Neuronal stem cell (in vitro differentiated cells): ENCODE results near the gene SUN3.

Source experiments
- DNase-seq: peaks from one replicate; pipeline ENCODE4 v3.0.0-alpha.2; 2013; ENCODE audit warnings: low spot score
- H2AFZ ChIP-seq: one replicate; pipeline ENCODE4 v1.6.1; 2013; ENCODE audit warnings: mild to moderate bottlenecking, low read length, inconsistent platforms
- H2AK5ac ChIP-seq: 2 replicates; pipeline ENCODE4 v1.6.1; 2013; ENCODE audit warnings: low read depth, mild to moderate bottlenecking, inconsistent platforms, low read length, moderate library complexity, mixed read lengths
- H2BK120ac ChIP-seq: 2 replicates; pipeline ENCODE4 v1.6.1; 2013; ENCODE audit warnings: low read depth, mild to moderate bottlenecking, inconsistent platforms, low read length, moderate library complexity, mixed read lengths
- H2BK12ac ChIP-seq: one replicate; pipeline ENCODE4 v1.6.1; 2013; ENCODE audit warnings: low read length, inconsistent platforms
- H2BK15ac ChIP-seq: 2 replicates; pipeline ENCODE4 v1.6.1; 2013; ENCODE audit warnings: mild to moderate bottlenecking, low read length, inconsistent platforms, mixed read lengths
- H2BK5ac ChIP-seq: one replicate; pipeline ENCODE4 v1.6.1; 2013; ENCODE audit warnings: inconsistent platforms, mild to moderate bottlenecking, low read length, moderate library complexity
- H3K14ac ChIP-seq: one replicate; pipeline ENCODE4 v1.6.1; 2013; ENCODE audit warnings: low read length, inconsistent platforms
- H3K18ac ChIP-seq: 2 replicates; pipeline ENCODE4 v1.6.1; 2013; ENCODE audit warnings: low read length, inconsistent platforms
- H3K23ac ChIP-seq: 2 replicates; pipeline ENCODE4 v1.6.1; 2013; ENCODE audit warnings: low read depth, mild to moderate bottlenecking, mixed read lengths, low read length, inconsistent platforms; ENCODE audit not compliant: poor library complexity
- H3K27ac ChIP-seq: replicated peaks from 3 replicates; pipeline ENCODE4 v1.5.1; 2013; ENCODE audit warnings: low read length, inconsistent platforms
- H3K27me3 ChIP-seq, 3 experiments: 2 replicates each; pipeline ENCODE4 v1.6.1; 2013; ENCODE audit warnings: low read length in 3 of 3, mild to moderate bottlenecking in 2 of 3, inconsistent platforms in 1 of 3, low read depth in 1 of 3, mixed read lengths in 1 of 3, moderate library complexity in 1 of 3; ENCODE audit not compliant: control insufficient read depth in 3 of 3, insufficient read depth in 3 of 3
- H3K36me3 ChIP-seq, 2 donors: replicated peaks in 1 of 2; 2 replicates each; pipeline ENCODE4 v1.6.1; 2013; ENCODE audit warnings: low read length in 2 of 2; ENCODE audit not compliant: control insufficient read depth in 2 of 2, insufficient read depth in 2 of 2
- H3K4ac ChIP-seq: 2 replicates; pipeline ENCODE4 v1.6.1; 2013; ENCODE audit warnings: inconsistent platforms, mild to moderate bottlenecking, low read length, moderate library complexity
- H3K4me1 ChIP-seq, 2 donors: 1 replicate in 1 of 2; 2 replicates in 1 of 2; pipeline ENCODE4 v1.6.1; 2013; ENCODE audit warnings: low read length in 2 of 2, low read depth in 1 of 2; ENCODE audit not compliant: control insufficient read depth in 2 of 2, insufficient read depth in 1 of 2
- H3K4me2 ChIP-seq: one replicate; pipeline ENCODE4 v1.6.1; 2013; ENCODE audit warnings: mild to moderate bottlenecking, low read length, inconsistent platforms; ENCODE audit not compliant: insufficient read depth, poor library complexity, severe bottlenecking
- H3K4me3 ChIP-seq, 2 donors: 2 replicates each; pipeline ENCODE4 v1.5.1; 2013; ENCODE audit warnings: low read length in 2 of 2, mild to moderate bottlenecking in 2 of 2, inconsistent platforms in 1 of 2, moderate library complexity in 1 of 2
- H3K79me1 ChIP-seq: one replicate; pipeline ENCODE4 v1.6.1; 2013; ENCODE audit warnings: low read depth, mild to moderate bottlenecking, inconsistent platforms, low read length, moderate library complexity
- H3K9ac ChIP-seq: one replicate; pipeline ENCODE4 v1.6.1; 2013; ENCODE audit warnings: mild to moderate bottlenecking, low read depth, low read length, inconsistent platforms; ENCODE audit not compliant: poor library complexity
- H3K9me3 ChIP-seq, 2 donors: replicated peaks in 1 of 2; 2 replicates each; pipeline versions ENCODE3 to v1.6.1; 2013; ENCODE audit warnings: low read length in 2 of 2, mild to moderate bottlenecking in 2 of 2, inconsistent platforms in 1 of 2, low read depth in 1 of 2, mixed read lengths in 1 of 2, moderate library complexity in 1 of 2; ENCODE audit not compliant: control insufficient read depth in 2 of 2, insufficient read depth in 1 of 2
- H4K8ac ChIP-seq: one replicate; pipeline ENCODE4 v1.6.1; 2013; ENCODE audit warnings: low read depth, mild to moderate bottlenecking, inconsistent platforms, low read length, moderate library complexity
- H4K91ac ChIP-seq: one replicate; pipeline ENCODE4 v1.6.1; 2013; ENCODE audit warnings: low read length, low read depth, mild to moderate bottlenecking, inconsistent platforms; ENCODE audit not compliant: poor library complexity
- WGBS, 2 donors: extraction: QIAGEN DNeasy Blood & Tissue Kit; methylation state at CpG; one replicate each; pipeline ENCODE4 v1.1.7; 2013; ENCODE audit warnings: missing lambda C conversion rate in 2 of 2, mixed read lengths in 1 of 2; ENCODE audit not compliant: insufficient read length in 2 of 2, insufficient replicate concordance in 1 of 2; ENCODE audit errors: extremely low coverage in 2 of 2; 5-methylcytosine and 5-hydroxymethylcytosine counted together

Gene SUN3

GRCh38 chr7:48017674-48018073 lies 11.2 kb downstream of the SUN3 start:
- H3K4ac ChIP-seq, result no peak overlapping the region
- H2BK12ac ChIP-seq, result no peak overlapping the region
- H3K9me3 ChIP-seq, result peaks cover 0 to 2% of the 10 kb centered on the region in 2 donors
- no peak overlapping the region for H4K8ac ChIP-seq
- H3K36me3 ChIP-seq, result no peaks in the 10 kb centered on the region
- H2AFZ ChIP-seq, result no peak overlapping the region
- no peak for DNase-seq
- no peak overlapping the region for H3K23ac ChIP-seq
- no CpG with 5 or more reads among the region's 4 CpGs for WGBS, 2 donors
- no peak overlapping the region for H3K18ac ChIP-seq
- peak overlapping the region; percentile 31 for H3K14ac ChIP-seq
- H3K9ac ChIP-seq, result no peak overlapping the region
- H3K4me2 ChIP-seq, result no peak overlapping the region
- no peak overlapping the region for H2BK5ac ChIP-seq
- H3K27ac ChIP-seq, result no peak overlapping the region
- no peak overlapping the region for H2BK15ac ChIP-seq
- no peaks in the 10 kb centered on the region for H3K4me1 ChIP-seq
- H3K79me1 ChIP-seq, result no peaks in the 10 kb centered on the region
- H3K4me3 ChIP-seq, result no peak overlapping the region
- no peak overlapping the region for H2AK5ac ChIP-seq
- peaks cover 0 to 4% (median 0%) of the 10 kb centered on the region in 3 experiments for H3K27me3 ChIP-seq
- no peak overlapping the region for H2BK120ac ChIP-seq
- no peak overlapping the region for H4K91ac ChIP-seq

- Histone ChIP-seq H4K8ac (no peak overlapping the region), H3K27me3 (peaks cover 0 to 4% (median 0%) of the 10 kb centered on the region in 3 experiments), H3K4me3 (no peak overlapping the region), H2BK15ac (no peak overlapping the region), H3K4me2 (no peak overlapping the region), H2BK120ac (no peak overlapping the region), H2AFZ (no peak overlapping the region), H4K91ac (no peak overlapping the region), H3K9ac (no peak overlapping the region), H3K27ac (no peak overlapping the region), H3K79me1 (no peaks in the 10 kb centered on the region), H3K9me3 (peaks cover 0 to 2% of the 10 kb centered on the region in 2 donors), H3K4ac (no peak overlapping the region), H3K36me3 (no peaks in the 10 kb centered on the region), H2BK5ac (no peak overlapping the region), H3K4me1 (no peaks in the 10 kb centered on the region), H3K14ac (no peak overlapping the region), H3K18ac (no peak overlapping the region), H2AK5ac (no peak overlapping the region), H2BK12ac (no peak overlapping the region), H3K23ac (no peak overlapping the region)
- no peak for DNase-seq
These were observed 12.3 kb downstream of the SUN3 start for GRCh38 chr7:48016641-48017040.

GRCh38 chr7:48011951-48012350 lies 17.0 kb downstream of the SUN3 start:
- H3K4ac ChIP-seq, result no peak overlapping the region
- H2BK120ac ChIP-seq, result no peak overlapping the region
- H3K9me3 ChIP-seq, result peaks cover 0 to 2% of the 10 kb centered on the region in 2 donors
- no peak overlapping the region for H2BK5ac ChIP-seq
- no peak overlapping the region for H3K18ac ChIP-seq
- H3K27me3 ChIP-seq, result peaks cover 0 to 6% (median 0%) of the 10 kb centered on the region in 3 experiments
- H2BK15ac ChIP-seq, result no peak overlapping the region
- no CpG with 5 or more reads among the region's 3 CpGs for whole genome bisulfite sequencing, 2 donors
- H3K9ac ChIP-seq, result no peak overlapping the region
- no peaks in the 10 kb centered on the region for H3K36me3 ChIP-seq
- no peaks in the 10 kb centered on the region for H3K79me1 ChIP-seq
- H3K23ac ChIP-seq, result no peak overlapping the region
- no peak overlapping the region for H3K4me2 ChIP-seq
- H4K91ac ChIP-seq, result no peak overlapping the region
- H4K8ac ChIP-seq, result no peak overlapping the region
- no peak overlapping the region for H2AK5ac ChIP-seq
- no peak overlapping the region for H3K4me3 ChIP-seq
- H2AFZ ChIP-seq, result no peak overlapping the region
- no peak overlapping the region for H2BK12ac ChIP-seq
- DNase-seq, result no peak
- no peaks in the 10 kb centered on the region for H3K4me1 ChIP-seq
- H3K27ac ChIP-seq, result no peak overlapping the region
- H3K14ac ChIP-seq, result no peak overlapping the region

GRCh38 chr7:48011323-48011722 lies 17.6 kb downstream of the SUN3 start:
- H3K4me1 ChIP-seq, result no peaks in the 10 kb centered on the region
- H3K4me2 ChIP-seq, result no peak overlapping the region
- no peak overlapping the region for H3K4me3 ChIP-seq
- no peaks in the 10 kb centered on the region for H3K36me3 ChIP-seq
- H3K27ac ChIP-seq, result no peak overlapping the region
- DNase-seq, result no peak
- H3K27me3 ChIP-seq, result peaks cover 0 to 6% (median 0%) of the 10 kb centered on the region in 3 experiments
- H2BK12ac ChIP-seq, result no peak overlapping the region
- H4K91ac ChIP-seq, result no peak overlapping the region
- H3K9ac ChIP-seq, result no peak overlapping the region
- WGBS, 2 donors, result no CpG with 5 or more reads among the region's 2 CpGs
- H2AK5ac ChIP-seq, result no peak overlapping the region
- H3K4ac ChIP-seq, result no peak overlapping the region
- no peak overlapping the region for H2BK15ac ChIP-seq
- no peak overlapping the region for H4K8ac ChIP-seq
- no peak overlapping the region for H2BK5ac ChIP-seq
- H3K79me1 ChIP-seq, result no peaks in the 10 kb centered on the region
- H3K9me3 ChIP-seq, result peaks cover 0 to 2% of the 10 kb centered on the region in 2 donors
- H3K23ac ChIP-seq, result no peak overlapping the region
- no peak overlapping the region for H2BK120ac ChIP-seq
- H3K14ac ChIP-seq, result no peak overlapping the region
- H3K18ac ChIP-seq, result no peak overlapping the region
- no peak overlapping the region for H2AFZ ChIP-seq
